NCI-H524 (cell line): ENCODE data around the gene CMTM3.

Source experiments
- DNase-seq, 2 experiments: peaks; one replicate each; lab custom pipeline; 2025; lab: John Stamatoyannopoulos, UW

Gene CMTM3

DNA sequence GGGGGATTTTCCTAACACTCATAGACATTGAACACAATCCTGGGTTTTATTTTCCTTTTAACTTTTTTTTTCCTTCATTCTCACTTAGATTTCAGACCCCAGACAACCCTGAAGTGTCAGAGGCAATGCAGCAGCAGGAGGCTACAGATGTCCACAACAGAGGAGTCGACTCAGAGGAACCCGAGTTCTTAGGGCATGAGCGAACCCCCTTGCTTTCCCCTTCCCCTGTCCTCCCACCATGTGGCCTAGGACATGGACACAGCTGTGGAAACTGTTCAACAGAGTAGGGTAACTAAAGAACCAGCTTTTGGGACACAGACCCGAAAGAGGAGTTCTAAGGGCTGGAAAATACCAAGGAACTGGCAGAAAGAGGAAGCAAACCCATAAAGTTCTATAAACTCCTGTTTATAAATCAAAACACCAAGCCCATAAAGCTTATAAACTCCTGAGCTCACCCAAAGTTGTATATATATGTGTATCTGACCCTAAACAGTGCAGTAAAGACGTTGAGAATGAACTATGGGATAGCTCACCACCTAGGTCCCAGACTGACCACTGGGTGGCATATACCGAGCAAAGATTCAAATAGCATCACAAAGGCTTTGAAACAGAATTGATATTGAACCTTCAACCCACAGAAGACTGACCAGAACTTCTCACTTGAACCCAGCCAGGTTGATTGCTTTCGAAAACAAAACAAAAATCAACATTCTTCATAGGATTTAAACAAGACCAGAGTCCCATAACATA is 58.1 kb downstream of the CMTM3 start:
- DNase-seq, result peak; percentile 4 to 8
